AG04450 (cell line): ENCODE data around the gene ZNF473. TPM values are rescaled to one million over a fixed set of nuclear protein-coding genes. Genes with fewer than 3 reads are reported as not detected.
"Not testable (repeated sequence)": the region's sequence is repeated elsewhere in the genome, so short reads cannot be mapped to it uniquely, and the experiment has no call there.

ENCODE experiments used
- CTCF ChIA-PET: fragments of 300-600, 350-600 bp; formaldehyde crosslinking; extraction: SDS; loops from one replicate; lab custom pipeline; 2022; ENCODE audit warnings: antibody characterized with exemption, inconsistent platforms; lab: Charles Lee
- POLR2A ChIA-PET: fragments of 350-600 bp; formaldehyde crosslinking; extraction: SDS; loops from one replicate; lab custom pipeline; 2021; ENCODE audit warnings: antibody characterized with exemption, inconsistent platforms; lab: Yijun Ruan, JAX
- DNase-seq: peaks from one replicate; pipeline ENCODE4 v3.0.0-alpha.2; 2011; ENCODE audit warnings: low read depth, low spot score
- H3K27ac ChIP-seq: one replicate; pipeline ENCODE4 v1.5.1; 2012; ENCODE audit warnings: low read depth, low read length, control low read depth
- H3K27me3 ChIP-seq: one replicate; pipeline ENCODE4 v1.6.0; 2012; ENCODE audit warnings: low read length; ENCODE audit not compliant: control insufficient read depth, insufficient read depth
- H3K4me3 ChIP-seq: 2 replicates; pipeline ENCODE4 v1.5.1; 2011; ENCODE audit warnings: mild to moderate bottlenecking, low read depth, low read length, control low read depth
- H3K9me3 ChIP-seq: 2 replicates; pipeline ENCODE4 v1.5.1; 2012; ENCODE audit warnings: low read length; ENCODE audit not compliant: control insufficient read depth, insufficient read depth
- CTCF ChIP-seq: IDR thresholded peaks from 2 replicates; pipeline ENCODE4 v1.5.1; 2011; ENCODE audit warnings: low read depth, low read length, control low read depth, inconsistent platforms
- polyA plus RNA-seq: library from polyadenylated mRNA; depleted of rRNA; stranded (reverse); fragments of >200 nt; gene quantifications from 2 replicates; pipeline ENCODE4 v1.2.3, GENCODE V29; 2011

The ZNF473 gene
- polyA plus RNA-seq, 1 experiment = 6.2 TPM

- Histone ChIP-seq H3K27me3 (no peaks in the 10 kb centered on the region), H3K4me3 (no peak overlapping the region), H3K9me3 (peaks cover 35% of the 10 kb centered on the region), H3K27ac (no peak overlapping the region)
- TF ChIP-seq CTCF = no peak
- ChIA-PET CTCF (no interaction called here), POLR2A (no interaction called here)
- DNase-seq = no peak
Observed at GRCh38 chr19:50061650-50062049, 35.8 kb downstream of the ZNF473 start.

- TF ChIP-seq CTCF = no peak
- Histone ChIP-seq H3K4me3 (no peak overlapping the region), H3K27ac (no peak overlapping the region), H3K27me3 (no peaks in the 10 kb centered on the region), H3K9me3 (peaks cover 6% of the 10 kb centered on the region; the same call in 1 of the 2 replicates)
- ChIA-PET CTCF (interaction anchor here (0.6 kb wide), 1 partner anchor 1686 kb away, joined by 9 read pairs; no protein-coding TSS in a partner anchor), POLR2A (no interaction called here)
- no peak for DNase-seq
Observed at GRCh38 chr19:50065938-50066337, 40.1 kb downstream of the ZNF473 start.

- H3K9me3 ChIP-seq = peaks cover 2% of the 10 kb centered on the region; the same call in 1 of the 2 replicates
- POLR2A ChIA-PET = no interaction called here
Observed at GRCh38 chr19:50067575-50067974, 41.8 kb downstream of the ZNF473 start.

GRCh38 chr19:50068382-50068781 is 42.6 kb downstream of the ZNF473 start:
- POLR2A ChIA-PET, H3K9me3 ChIP-seq, DNase-seq, H3K27me3 ChIP-seq, H3K27ac ChIP-seq, CTCF ChIA-PET, H3K4me3 ChIP-seq: not testable (repeated sequence)

More at GRCh38 chr19:50067575-50067974, 41.8 kb downstream of the ZNF473 start:
- DNase-seq = no peak
- Histone ChIP-seq H3K27ac (no peak overlapping the region), H3K27me3 (no peaks in the 10 kb centered on the region), H3K4me3 (no peak overlapping the region)
- CTCF ChIA-PET = no interaction called here
- TF ChIP-seq CTCF = no peak

- H3K27ac ChIP-seq, CTCF ChIA-PET, POLR2A ChIA-PET, H3K9me3 ChIP-seq, H3K4me3 ChIP-seq, H3K27me3 ChIP-seq, DNase-seq: not testable (repeated sequence)
Observed at GRCh38 chr19:50075076-50075475, 49.3 kb downstream of the ZNF473 start.

GRCh38 chr19:50075644-50076372 is 50.0 kb downstream of the ZNF473 start:
- H3K9me3 ChIP-seq, H3K27me3 ChIP-seq, CTCF ChIA-PET, DNase-seq, H3K27ac ChIP-seq, POLR2A ChIA-PET, H3K4me3 ChIP-seq: not testable (repeated sequence)

- H3K27me3 ChIP-seq, DNase-seq, H3K27ac ChIP-seq, POLR2A ChIA-PET, H3K4me3 ChIP-seq, CTCF ChIA-PET, H3K9me3 ChIP-seq: not testable (repeated sequence)
Observed at GRCh38 chr19:50076581-50077355, 51.0 kb downstream of the ZNF473 start.

GRCh38 chr19:50079014-50079413 is 53.2 kb downstream of the ZNF473 start:
- POLR2A ChIA-PET, CTCF ChIA-PET, DNase-seq, H3K27me3 ChIP-seq, H3K9me3 ChIP-seq, H3K27ac ChIP-seq, H3K4me3 ChIP-seq: not testable (repeated sequence)

- H3K27ac ChIP-seq, DNase-seq, H3K27me3 ChIP-seq, H3K9me3 ChIP-seq, POLR2A ChIA-PET, H3K4me3 ChIP-seq, CTCF ChIA-PET: not testable (repeated sequence)
Observed at GRCh38 chr19:50084440-50084839, 58.6 kb downstream of the ZNF473 start.
